HG03342 (cell line): ENCODE data around the gene FAM83G.
"Not testable (repeated sequence)": the region's sequence is repeated elsewhere in the genome, so short reads cannot be mapped to it uniquely, and the experiment has no call there.

ENCODE experiments used
- ATAC-seq: cut with Tn5 transposase; IDR thresholded peaks from one replicate; pipeline ENCODE4 v1.9.1; 2021; ENCODE audit warnings: mild to moderate bottlenecking, moderate library complexity; ENCODE audit not compliant: unreplicated experiment

FAM83G gene, protein sequence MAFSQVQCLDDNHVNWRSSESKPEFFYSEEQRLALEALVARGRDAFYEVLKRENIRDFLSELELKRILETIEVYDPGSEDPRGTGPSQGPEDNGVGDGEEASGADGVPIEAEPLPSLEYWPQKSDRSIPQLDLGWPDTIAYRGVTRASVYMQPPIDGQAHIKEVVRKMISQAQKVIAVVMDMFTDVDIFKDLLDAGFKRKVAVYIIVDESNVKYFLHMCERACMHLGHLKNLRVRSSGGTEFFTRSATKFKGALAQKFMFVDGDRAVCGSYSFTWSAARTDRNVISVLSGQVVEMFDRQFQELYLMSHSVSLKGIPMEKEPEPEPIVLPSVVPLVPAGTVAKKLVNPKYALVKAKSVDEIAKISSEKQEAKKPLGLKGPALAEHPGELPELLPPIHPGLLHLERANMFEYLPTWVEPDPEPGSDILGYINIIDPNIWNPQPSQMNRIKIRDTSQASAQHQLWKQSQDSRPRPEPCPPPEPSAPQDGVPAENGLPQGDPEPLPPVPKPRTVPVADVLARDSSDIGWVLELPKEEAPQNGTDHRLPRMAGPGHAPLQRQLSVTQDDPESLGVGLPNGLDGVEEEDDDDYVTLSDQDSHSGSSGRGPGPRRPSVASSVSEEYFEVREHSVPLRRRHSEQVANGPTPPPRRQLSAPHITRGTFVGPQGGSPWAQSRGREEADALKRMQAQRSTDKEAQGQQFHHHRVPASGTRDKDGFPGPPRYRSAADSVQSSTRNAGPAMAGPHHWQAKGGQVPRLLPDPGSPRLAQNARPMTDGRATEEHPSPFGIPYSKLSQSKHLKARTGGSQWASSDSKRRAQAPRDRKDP

GRCh38 chr17:19004421-19005136 lies at the start of gene FAM83G:
Gene FAM83G, minus strand, starts transcription at chr17:19004764. Its CDS starts 723 bp downstream, at chr17:19004041.
- peak; percentile 79 for ATAC-seq

- not testable (repeated sequence) for ATAC-seq
Measured at GRCh38 chr17:19048826-19049225, 44.3 kb upstream of the FAM83G start.

DNA sequence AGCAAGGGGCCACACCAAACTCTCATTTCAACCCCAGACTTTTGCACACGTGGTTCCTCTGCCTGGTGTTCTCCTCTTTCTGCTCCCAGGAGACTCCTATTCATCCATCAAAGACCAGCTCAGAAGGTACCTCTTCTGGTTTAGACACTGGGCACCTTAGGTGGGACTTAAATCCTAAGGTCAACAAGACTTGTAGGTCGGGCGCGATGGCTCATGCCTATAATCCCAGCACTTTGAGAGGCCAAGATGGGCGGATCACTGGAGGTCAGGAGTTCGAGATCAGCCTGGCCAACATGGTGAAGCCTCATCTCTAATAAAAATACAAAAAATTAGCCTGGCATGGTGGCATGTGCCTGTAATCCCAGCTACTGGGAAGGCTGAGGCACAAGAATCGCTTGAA lies 42.9 kb upstream of the FAM83G start:
- ATAC-seq = not testable (repeated sequence)

- not testable (repeated sequence) for ATAC-seq
Measured at GRCh38 chr17:19046782-19047375, 42.3 kb upstream of the FAM83G start, which contains the start of gene GRAP. Gene GRAP, minus strand, starts transcription at chr17:19046957. Its CDS starts 31 bp downstream, at chr17:19046926.

DNA sequence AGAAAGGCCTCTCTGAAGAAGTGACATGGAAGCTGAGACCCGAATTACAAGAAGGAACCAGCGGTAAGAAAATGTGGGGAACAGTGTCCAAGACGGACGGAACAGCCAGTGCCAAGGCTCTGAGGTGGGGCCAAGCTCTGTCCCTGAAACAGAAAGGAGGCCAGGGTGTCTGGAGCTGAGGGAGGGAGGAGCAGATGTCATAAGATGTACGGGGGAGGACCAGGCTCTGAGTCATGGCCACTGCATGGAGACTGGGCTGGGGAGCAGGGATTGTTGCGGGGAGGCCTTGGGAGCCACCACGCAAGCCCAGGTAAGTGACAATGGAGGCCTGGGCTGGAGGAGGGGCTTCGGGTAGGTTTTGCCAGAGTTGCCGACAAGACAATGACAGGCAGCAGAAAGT lies 40.1 kb upstream of the FAM83G start:
- not testable (repeated sequence) for ATAC-seq

DNA sequence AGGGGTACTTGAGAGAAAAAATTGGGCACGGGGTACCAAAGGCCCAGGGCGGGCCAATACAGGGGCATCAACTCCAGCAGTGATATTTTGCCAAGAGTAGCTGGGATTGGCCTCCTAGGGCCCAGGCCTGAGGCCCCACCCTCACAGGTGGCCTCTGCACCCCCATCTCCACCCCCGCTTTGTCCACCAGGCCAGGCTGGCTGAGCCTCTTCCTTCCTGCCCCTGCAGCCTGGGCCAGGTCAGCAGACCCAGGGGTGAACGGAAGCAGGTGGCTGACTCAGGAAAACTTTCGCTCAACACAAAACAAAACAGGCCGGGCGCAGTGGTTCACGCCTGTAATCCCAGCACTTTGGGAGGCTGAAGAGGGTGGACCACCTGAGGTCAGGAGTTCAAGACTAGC lies 38.5 kb upstream of the FAM83G start:
- not testable (repeated sequence) for ATAC-seq

DNA sequence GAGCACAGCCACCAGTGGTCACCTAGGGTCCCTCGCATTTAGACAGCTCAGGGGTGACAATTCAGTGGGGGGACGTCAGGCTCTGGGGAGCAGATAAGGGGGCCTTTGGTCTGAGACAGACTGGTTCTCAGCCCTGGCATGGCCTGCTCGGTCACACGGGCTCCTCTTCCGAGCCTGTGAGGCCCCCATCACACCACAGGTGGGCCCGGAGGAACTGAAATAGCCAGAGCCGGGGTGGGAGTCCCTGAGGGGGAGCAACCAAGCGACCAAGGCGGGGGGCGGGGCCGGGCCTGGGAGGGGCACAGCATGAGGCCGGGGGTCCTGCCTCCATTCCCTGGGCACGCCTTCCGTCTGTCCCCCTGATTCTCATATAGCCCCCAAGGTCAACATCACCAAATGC lies 37.8 kb upstream of the FAM83G start:
- ATAC-seq = not testable (repeated sequence)

DNA sequence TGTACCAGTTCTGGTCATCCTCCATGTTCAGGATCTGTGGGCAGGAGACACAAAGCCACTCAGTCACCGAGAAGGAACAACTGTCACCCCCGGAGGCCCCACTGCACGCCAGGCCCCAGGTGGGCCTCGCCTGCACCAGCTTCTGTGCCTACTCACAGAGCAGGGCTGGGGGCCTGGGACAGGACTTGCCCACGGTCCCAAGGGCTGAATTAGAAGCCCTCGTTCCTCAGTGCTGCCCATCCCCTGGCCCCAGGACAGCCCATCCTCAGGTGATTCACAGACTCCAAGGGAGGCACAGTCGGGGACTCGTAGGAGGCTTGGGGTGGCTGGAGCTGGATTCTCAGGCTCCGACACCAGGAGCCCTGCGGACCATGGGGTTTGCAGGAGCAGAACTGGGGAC lies 37.3 kb upstream of the FAM83G start:
- not testable (repeated sequence) for ATAC-seq

DNA sequence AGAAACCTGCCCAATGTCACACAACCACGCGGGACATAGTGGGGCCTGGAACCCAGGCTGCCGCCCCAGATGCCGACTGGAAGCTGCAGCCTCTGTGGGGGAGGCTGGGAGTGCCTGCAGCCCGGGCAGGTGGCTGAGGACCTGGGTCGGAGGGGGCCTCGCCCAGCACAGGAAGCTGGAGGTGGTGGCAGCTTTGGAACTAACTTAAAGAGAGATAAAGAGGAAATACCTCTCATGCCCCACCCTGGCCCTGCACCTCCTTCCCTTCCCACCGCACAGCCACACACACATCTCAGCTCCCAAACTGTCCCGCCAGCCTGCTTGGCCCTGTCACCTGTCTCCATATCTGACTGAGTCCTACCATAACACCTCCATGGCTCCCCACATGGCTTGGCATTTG lies 35.8 kb upstream of the FAM83G start:
- ATAC-seq = not testable (repeated sequence)

- not testable (repeated sequence) for ATAC-seq
Measured at GRCh38 chr17:19038730-19039129, 34.2 kb upstream of the FAM83G start.

DNA sequence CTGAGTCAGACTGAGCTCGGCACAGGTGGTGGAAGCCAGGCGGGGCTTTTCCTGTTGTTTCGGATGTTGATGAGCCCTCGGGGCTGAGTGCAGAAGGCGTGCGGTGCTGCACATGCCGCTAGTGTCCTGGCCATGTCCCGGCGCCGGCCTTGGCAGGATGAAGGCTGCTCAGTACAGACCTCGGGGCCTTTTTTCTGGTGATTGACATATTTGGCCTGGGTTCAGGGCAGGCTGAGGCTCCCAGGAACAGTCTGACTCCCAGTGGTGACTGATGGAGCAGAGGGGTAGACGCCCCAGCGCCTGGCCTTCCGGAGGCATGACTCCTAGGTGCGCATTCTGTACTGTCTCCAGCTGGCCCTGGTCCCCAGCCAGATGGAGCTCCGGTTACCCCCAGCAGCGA lies 33.4 kb upstream of the FAM83G start:
- ATAC-seq = not testable (repeated sequence)

GRCh38 chr17:19037547-19037946 lies 33.0 kb upstream of the FAM83G start:
- ATAC-seq = not testable (repeated sequence)

- not testable (repeated sequence) for ATAC-seq
Measured at GRCh38 chr17:19036186-19036585, 31.6 kb upstream of the FAM83G start.

DNA sequence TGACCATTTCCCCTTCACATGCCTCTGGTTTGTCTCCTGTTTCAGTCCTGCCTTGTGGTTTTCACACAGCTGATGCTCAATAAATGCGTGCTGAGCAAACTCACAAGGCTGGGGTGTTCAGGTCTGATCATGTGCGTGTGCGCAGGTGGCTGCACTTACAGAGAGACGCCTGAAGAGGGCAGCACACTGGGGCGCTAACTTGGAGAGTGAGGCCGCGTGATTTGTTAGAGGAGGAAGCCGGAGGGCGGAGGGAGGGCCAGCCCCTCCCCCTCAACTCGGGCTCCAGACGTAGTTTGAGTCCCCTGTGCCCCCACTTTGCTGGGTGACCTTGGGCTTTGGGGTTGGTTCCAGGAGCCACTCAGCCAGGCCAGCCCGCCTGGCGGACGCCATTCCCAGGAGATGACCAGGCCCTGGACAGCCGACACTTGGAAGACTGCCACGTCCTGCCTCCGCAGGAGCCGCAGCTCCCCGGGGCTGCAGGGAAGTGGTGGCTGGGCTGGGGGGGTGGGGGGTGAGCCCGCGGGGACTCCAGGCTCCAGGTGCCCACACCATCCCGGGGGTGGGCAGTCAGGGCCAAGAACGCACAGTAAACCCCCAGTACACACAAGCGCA lies 27.9 kb upstream of the FAM83G start:
- ATAC-seq = peak; percentile 50

DNA sequence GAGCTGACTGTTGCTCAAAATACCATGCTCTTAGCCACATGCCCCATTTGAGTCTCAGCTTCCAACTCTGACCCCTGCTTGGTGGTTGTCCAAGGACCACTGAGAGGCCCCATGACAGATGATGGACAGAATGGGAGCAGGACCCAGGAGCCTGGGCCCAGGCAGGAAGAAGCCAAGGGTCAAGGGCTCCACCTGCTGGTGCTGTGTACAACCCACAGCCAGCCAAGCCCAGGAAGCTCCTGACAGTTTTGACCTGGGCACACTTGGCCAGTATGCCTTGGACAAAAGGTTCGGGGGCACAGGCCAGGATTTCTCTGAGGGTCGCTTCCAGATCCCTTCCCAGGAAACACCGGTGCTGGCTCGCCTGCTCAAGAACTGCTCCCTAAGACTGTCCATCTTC lies 27.2 kb upstream of the FAM83G start:
- peak; percentile 34 for ATAC-seq

- not testable (repeated sequence) for ATAC-seq
Measured at GRCh38 chr17:19030771-19031449, 26.3 kb upstream of the FAM83G start.

- ATAC-seq = not testable (repeated sequence)
Measured at GRCh38 chr17:19029740-19030139, 25.2 kb upstream of the FAM83G start.

GRCh38 chr17:19028671-19029070 lies 24.1 kb upstream of the FAM83G start:
- not testable (repeated sequence) for ATAC-seq
